Raji (cell line): Measurements from ENCODE around the gene DLL1.

ENCODE experiments used
- POLR2A ChIP-seq: IDR thresholded peaks from 2 replicates; pipeline ENCODE4 v1.6.1; 2011; ENCODE audit warnings: low read depth, low read length, control low read depth; ENCODE audit not compliant: insufficient read depth

DLL1 gene

DNA sequence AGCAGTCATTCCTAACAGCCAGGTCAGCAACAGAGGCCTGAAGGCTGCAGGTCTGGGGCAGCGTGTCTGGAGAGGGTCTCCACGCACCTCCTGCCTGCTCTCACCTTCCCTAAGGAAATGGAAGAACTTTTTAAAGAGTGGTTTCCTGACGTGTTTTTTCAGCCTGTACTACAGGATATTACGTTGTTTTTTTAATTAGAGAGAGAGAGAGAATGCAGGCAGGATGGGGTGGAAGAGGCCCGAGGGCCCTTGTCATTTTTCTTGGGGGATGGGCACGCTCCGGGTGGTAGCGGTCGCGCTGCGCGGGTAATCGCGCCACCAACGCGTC, 2.1 kb downstream of the DLL1 start:
- no peak for TF ChIP-seq POLR2A

DNA sequence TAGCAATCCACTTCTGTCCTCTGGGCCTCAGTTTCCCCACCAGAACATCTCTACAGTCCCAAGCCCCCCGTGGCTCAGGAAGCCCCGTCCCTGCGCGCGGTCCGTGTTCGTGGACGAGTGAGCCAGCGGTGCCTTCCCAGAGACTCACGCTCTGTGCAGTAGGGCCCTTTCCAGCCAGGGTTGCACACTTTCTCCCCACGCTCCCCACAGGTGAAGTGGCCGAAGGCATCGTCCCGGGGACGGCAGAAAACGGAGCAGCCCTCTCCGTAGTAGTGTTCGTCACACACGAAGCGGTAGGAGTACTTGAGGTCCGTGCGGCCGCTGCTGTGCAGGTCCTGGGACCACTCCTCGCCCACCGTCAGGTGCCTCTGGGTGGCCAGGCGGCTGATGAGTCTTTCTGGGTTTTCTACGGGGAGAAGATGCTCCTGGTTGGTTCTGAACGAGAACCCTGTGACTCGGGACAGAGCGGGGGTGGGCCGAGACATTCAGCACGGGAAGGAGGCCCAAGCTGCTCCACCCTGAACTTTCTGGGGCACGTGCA, 2.7 kb downstream of the DLL1 start:
- no peak for TF ChIP-seq POLR2A

DNA sequence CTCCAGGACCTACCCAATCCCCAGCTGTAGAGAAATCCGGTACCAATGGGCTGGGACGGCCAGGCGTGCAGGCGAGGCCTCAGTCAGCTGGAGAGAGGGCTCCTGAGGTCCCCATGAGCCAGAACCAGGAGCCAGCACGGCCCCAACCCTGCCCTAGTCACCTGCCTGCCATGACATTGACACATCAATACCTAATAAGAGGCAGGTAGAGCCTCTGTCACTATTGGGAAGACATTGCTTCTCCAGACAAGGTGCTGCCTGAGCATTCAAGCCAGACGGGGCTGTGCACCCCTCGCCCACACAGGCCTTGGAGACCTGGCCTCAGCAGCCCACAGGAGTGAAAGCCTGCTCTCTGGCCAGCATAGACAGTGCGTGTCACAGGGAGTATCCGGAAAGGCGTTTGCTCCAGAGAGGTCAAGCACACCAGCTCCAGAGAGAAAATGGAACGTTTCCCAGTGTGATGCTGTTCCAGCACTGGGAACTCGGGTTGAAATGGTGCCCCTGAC, 3.5 kb downstream of the DLL1 start:
- no peak for TF ChIP-seq POLR2A

DNA sequence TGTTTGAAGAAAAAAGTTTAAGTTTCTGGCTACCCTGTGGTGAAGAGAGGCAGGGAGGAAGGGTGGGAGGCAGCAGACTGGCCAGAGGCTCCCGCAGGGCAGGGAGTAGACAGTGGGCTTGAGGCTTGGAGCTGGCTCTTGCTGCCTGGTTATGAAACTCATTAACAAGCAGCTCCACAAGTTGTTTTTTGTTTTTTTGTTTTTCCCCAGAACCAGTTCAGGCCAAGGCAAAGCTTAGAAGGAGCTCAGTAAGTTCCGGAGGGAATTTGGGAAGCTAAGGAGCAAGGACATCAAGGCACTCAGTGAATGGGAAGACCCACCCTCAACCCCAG, 4.0 kb downstream of the DLL1 start:
- TF ChIP-seq POLR2A: no peak

DNA sequence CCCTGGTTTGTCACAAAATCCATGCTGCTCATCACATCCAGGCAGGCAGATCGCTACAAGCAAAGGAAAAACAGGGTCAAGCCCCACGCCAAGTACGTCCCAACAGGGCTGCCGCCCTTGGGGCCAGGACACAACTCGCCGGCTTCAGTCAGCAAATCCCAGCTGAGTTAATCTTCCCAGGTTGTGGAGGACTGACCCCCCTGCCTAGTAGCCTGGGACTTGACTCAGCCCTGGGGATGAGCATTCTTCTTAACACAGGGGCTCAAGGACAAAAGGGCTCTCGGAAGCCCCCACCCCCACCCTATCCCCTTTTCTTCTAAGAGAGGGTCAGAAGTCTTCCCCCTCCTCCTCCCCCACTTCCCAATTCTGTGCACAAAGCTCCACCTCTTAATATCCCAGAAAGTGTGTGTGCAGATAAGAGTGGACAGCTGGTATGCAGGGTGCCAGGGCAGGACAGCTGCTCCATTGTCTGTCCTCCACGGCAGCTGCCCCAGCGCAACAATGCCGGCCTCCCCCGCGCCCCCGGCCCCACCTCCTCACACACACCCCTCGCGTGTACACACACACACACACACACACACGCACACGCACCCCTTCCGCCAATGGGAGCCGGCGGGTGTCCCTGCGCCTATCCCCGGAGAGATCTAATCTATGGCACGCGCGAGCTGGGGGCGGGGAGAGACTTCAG, 4.5 kb downstream of the DLL1 start:
- no peak for TF ChIP-seq POLR2A

DNA sequence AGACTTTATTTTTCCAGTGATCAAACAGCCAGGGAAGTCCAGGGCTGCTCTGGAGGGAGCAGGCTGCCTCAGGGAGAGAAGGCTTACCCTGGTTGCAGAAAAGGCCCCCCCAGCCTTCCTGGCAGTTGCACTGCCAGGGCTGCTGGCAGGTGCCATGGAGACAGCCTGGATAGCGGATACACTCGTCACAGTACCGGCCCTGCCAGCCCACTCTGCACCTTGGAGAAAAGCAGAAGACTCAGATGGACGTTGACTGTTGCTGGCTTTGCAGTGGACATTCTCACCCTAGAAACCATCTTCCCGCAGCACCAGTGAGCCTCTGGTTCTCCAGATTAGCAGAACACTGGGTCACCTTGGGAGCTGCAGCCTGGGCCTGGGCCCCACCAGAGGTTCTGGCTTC, 5.4 kb downstream of the DLL1 start:
- TF ChIP-seq POLR2A: no peak

DNA sequence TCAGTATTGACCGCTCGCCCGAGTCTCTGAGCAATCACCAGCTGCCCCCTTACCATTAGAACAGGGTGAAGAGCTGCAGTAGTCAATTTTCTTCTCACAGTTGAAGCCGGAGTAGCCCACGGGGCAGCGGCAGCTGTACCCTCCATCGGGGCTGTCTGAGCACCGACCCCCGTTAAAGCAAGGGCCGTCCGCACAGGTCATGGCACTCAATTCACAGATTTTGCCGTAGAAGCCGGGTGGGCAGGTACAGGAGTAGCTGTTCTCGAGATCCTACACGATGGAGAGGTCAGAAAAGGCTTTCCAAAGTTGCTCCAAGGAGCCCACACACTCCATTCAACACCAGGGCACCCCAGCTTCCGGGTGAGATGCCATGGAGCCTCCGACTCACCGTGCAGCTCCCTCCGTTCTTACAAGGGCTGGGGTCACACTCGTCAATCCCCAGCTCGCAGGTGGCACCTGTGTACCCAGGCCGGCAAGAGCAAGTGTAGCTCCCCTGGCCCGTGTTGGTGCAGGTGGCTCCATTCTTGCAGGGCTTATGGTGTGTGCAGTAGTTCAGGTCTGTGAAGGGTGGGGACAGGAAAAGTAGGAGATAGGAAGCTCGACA, 5.9 kb downstream of the DLL1 start:
- no peak for TF ChIP-seq POLR2A

DNA sequence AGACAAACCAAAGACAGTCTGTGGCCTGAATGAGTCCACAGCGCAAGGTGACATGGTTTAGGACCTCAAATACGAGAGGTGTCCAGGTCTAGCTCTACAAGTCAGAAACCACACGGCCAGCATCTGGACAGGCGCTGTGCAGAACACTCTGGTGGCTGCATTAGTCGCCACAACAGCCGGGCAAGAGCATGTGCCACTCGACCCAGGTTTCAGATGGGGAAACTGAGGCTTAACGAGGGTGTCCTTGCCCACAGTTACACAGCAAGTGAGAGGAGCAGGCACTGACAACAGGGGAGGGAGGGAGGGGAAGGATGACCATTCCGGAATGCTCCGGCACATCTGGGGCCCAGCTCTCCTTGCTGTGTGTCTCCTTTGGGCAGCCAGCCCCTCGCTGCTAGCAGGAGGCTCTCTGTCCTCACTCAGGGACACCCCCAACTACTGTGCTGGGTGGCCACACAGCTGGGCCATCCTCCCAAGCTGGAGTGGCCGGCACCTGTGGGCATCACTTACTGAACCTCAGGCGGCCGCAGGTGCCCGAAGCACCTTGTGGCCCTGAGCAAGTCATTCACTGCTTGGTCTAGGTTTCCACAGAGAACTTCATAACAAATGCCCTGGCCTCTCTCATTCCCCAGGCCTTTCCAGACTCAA, 6.6 kb downstream of the DLL1 start:
- TF ChIP-seq POLR2A: no peak

DNA sequence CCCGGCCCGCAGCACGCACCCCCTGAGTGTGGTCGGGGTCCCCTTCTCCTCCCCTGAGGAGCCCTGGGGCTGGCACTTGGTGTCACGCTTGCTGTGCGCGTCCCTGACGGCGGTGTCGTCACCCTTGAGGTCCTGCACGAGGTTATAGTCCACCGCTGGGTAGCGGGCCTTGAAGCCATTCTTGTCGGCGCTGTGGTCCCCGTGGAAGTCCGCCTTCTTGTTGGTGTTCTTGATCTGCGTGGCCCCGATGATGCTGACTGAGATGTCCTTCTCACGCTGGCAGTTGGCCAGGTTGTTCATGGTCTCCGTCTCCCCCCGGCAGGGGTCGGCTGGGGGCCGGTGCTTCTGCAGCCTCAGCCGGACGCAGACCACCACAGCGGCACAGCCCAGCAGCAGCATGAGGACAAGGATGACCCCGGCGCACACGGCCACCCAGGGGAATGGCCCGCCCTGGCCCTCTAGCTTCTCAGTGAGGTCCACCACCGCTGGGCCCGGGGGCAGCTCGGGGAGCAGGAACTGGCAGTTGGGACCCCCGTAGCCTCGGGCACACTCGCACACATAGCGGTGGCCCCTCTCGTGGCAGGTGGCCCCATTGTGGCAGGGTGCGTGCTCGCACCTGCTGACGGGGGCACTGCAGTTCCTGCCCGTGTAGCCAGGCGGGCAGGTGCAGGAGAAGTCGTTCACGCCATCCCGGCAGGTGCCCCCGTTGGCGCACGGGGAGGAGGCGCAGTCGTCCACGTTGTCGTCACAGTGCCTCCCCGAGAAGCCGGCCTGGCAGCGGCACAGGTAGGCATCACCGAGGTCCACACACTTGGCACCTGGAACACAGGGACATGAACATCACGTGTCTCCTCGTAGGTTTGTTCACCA, 7.4 kb downstream of the DLL1 start:
- TF ChIP-seq POLR2A: no peak

DNA sequence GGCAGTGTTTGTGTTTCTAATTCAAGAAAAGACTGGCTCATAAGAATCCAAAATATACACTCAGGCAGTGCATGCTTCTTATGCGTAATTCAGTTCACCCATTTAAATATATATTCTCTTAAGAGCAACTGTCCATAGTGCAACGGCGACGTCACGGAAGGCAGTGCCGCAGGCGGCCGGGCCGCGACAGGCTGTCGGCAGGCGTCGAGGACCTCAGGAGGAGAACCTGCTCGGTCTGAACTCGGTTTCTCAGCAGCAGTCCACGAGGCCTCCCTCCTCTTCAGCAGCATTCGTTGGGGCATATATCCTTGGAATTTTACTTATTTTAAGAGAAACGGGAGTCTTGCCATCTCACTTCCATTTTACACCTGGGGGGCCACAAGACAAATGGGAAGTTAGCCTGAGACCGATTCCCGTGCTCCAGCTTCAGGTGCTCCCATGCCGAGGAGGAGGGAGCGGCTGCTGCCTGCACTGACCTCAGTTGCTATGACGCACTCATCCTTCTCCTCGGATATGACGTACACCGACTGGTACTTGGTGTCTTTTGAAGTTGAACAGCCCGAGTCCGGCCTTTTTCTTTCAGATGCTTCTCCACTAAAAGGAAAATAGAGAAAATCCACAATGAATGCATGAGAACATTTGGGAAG, 8.2 kb downstream of the DLL1 start:
- no peak for TF ChIP-seq POLR2A

DNA sequence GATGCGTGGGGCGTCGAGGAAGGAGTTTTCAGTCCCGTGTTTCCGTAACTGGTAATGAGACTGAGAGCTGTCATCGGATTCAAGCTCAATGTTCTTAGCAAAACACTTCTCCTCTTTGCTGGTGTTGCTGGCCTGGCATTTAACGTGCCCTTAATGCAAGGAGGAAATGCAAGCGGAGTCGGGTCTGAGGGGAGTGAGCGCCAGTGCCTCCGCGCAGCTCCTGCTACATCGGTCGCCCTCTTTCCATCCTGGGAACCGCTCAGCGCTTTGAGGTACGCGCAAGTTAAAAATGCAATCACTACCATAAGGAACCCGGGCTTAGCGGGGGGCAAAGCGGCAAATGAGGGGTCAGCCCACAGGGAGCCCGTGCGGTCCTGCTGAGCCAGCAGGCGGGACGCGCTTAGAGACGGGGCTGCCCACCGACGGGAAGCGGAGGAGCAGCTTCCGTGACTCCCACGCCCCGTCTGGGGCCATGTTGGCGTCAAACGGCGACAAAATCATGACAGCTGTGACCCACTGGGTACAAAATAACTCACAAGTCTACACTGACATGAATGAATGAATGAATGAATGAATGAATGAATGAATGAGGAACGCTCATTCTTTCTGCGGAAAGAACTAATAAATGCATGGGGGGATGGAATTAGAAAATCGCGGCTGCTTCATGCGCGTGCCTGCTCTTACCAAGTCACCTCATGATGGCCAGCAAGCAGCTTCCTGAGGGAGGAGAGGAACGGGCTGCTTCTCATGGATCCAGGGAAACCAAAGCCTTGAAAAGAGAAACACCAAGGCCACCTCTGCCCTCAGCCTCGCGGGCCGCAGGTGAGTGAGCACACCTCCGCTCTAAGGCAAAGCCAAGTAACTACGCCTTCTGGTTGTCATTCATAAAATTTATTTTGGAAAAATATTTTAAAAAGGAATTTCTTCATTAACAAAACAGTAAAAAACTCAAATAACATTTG, 9.3 kb downstream of the DLL1 start:
- no peak for TF ChIP-seq POLR2A

DNA sequence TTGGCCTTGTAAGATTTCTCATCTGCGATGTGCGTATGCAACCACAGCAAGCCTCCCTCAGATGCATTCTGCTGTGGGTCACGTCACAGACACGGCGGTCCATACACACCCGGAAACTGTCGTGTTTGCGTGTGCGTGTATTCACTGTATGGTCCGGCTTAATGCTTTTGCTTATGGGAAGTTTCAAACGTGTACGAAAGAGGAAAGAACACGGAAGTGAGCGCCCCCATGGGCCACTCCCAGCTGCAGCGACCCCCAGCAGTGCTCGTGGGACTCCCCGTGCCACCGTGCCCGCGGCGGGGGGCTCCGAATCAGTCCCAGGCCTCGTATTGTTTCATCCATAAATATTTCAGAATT, 10.2 kb downstream of the DLL1 start:
- TF ChIP-seq POLR2A: no peak

DNA sequence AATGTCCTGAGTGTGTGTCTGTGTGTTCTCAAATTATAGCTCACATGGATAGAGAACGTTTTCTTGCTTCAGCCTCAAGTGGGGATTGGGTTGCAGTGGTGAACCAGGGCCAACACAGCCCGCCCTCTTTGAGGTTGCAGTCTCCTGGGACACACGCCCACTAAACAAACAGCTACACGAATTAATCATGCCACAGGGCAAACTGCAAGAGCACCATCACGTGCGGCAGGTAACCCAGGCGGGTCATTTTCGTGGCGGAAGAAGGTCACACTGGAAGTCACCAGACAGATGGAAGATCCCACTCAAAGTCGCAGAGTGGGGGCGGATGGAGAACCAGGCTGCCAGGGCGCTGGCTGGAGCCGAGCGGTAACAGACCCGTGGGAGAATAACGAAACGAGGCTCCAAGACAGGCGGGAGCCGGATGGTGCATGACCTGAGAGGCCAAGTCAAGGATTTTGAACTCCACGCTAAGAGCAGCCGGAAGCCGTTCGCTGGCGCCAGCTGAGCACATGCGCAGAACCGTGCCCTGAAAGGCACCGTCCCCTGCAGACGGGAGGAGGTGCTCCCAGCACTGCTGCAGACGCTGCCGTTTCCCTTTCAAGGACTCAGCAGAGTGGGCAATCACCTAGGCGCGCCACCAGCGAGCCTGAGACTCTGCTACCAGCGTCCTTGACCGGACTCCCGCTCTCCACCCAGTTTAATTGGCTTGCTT, 10.7 kb downstream of the DLL1 start:
- TF ChIP-seq POLR2A: no peak
